HG02840 (cell line): ENCODE results near the gene PREPL.
"Not testable (repeated sequence)": the region's sequence is repeated elsewhere in the genome, so short reads cannot be mapped to it uniquely, and the experiment has no call there.

Experiments used
- ATAC-seq: cut with Tn5 transposase; IDR thresholded peaks from one replicate; pipeline ENCODE4 v1.9.1; 2021; ENCODE audit warnings: mild to moderate bottlenecking, moderate library complexity, moderate number of reproducible peaks; ENCODE audit not compliant: unreplicated experiment, low FRiP score

Gene PREPL

GRCh38 chr2:44351088-44351487 is 10.2 kb downstream of the PREPL start:
- ATAC-seq: no peak

- ATAC-seq: no peak
Measured at GRCh38 chr2:44349506-44349905, 11.8 kb downstream of the PREPL start.

- no peak for ATAC-seq
Measured at GRCh38 chr2:44348400-44348799, 12.9 kb downstream of the PREPL start.

GRCh38 chr2:44347526-44347925 is 13.8 kb downstream of the PREPL start:
- no peak for ATAC-seq

GRCh38 chr2:44342854-44343253 is 18.4 kb downstream of the PREPL start:
- ATAC-seq: no peak

GRCh38 chr2:44335806-44336538 is 25.3 kb downstream of the PREPL start:
- no peak for ATAC-seq

- ATAC-seq: no peak
Measured at GRCh38 chr2:44333994-44334393, 27.3 kb downstream of the PREPL start.

- no peak for ATAC-seq
Measured at GRCh38 chr2:44330801-44331200, 30.5 kb downstream of the PREPL start.

GRCh38 chr2:44329343-44329742 is 32.0 kb downstream of the PREPL start:
- no peak for ATAC-seq

GRCh38 chr2:44328750-44329149 is 32.5 kb downstream of the PREPL start:
- ATAC-seq: no peak

GRCh38 chr2:44326548-44327264 is 34.6 kb downstream of the PREPL start:
- ATAC-seq: no peak

GRCh38 chr2:44325897-44326296 is 35.4 kb downstream of the PREPL start:
- ATAC-seq: no peak

GRCh38 chr2:44324971-44325426 is 36.3 kb downstream of the PREPL start:
- no peak for ATAC-seq

- ATAC-seq: no peak
Measured at GRCh38 chr2:44321360-44321759, 39.9 kb downstream of the PREPL start.

- ATAC-seq: no peak
Measured at GRCh38 chr2:44320832-44321231, 40.5 kb downstream of the PREPL start.

- no peak for ATAC-seq
Measured at GRCh38 chr2:44315945-44316344, 45.3 kb downstream of the PREPL start.

GRCh38 chr2:44314362-44314761 is 46.9 kb downstream of the PREPL start:
- ATAC-seq: no peak

- ATAC-seq: no peak
Measured at GRCh38 chr2:44310287-44310686, 51.0 kb downstream of the PREPL start.

GRCh38 chr2:44305882-44306281 is 55.4 kb downstream of the PREPL start:
- ATAC-seq: no peak

- ATAC-seq: no peak
Measured at GRCh38 chr2:44304258-44304657, 57.0 kb downstream of the PREPL start.

GRCh38 chr2:44303766-44304165 is 57.5 kb downstream of the PREPL start:
- not testable (repeated sequence) for ATAC-seq

- no peak for ATAC-seq
Measured at GRCh38 chr2:44301111-44301510, 60.2 kb downstream of the PREPL start.
